H1 (cell line): Measurements from ENCODE around the gene SYNPR. TPM values are rescaled to one million over a fixed set of nuclear protein-coding genes. Genes with fewer than 3 reads are reported as not detected.

Experiments used
- CTCF ChIA-PET: fragments of 300-600 bp; sonication (Branson Sonifier 250); formaldehyde crosslinking; loops from one replicate; lab custom pipeline; 2021; ENCODE audit not compliant: partially characterized antibody; lab: Charles Lee
- POLR2A ChIA-PET: fragments of 300-600 bp; sonication (Branson Sonifier 250); formaldehyde crosslinking; loops from one replicate; lab custom pipeline; 2021; ENCODE audit warnings: inconsistent platforms; ENCODE audit not compliant: partially characterized antibody; lab: Charles Lee
- DNase-seq, 2 experiments: peaks; one replicate each; pipeline versions ENCODE4 v3.0.0 to v3.0.0-alpha.2; 2010 to 2022; ENCODE audit warnings: low spot score in 2 of 2, low read depth in 1 of 2, mixed read lengths in 1 of 2
- FAIRE-seq: peaks from 2 replicates; lab custom pipeline; 2011; peaks lifted over from hg19 to GRCh38; lab: Jason Lieb, UNC
- H2AFZ ChIP-seq: 2 replicates; pipeline ENCODE4 v1.8.1; 2012; ENCODE audit warnings: low read length, inconsistent platforms
- H2AK5ac ChIP-seq: 2 replicates; pipeline ENCODE4 v1.6.1; 2013; ENCODE audit warnings: low read depth, low read length
- H2BK120ac ChIP-seq: replicated peaks from 2 replicates; pipeline ENCODE3; 2013; ENCODE audit warnings: low read depth, low read length, inconsistent platforms
- H2BK12ac ChIP-seq: 2 replicates; pipeline ENCODE4 v1.6.1; 2013; ENCODE audit warnings: low read depth, low read length
- H2BK15ac ChIP-seq: 2 replicates; pipeline ENCODE4 v1.6.1; 2013; ENCODE audit warnings: low read length
- H2BK20ac ChIP-seq: 2 replicates; pipeline ENCODE4 v1.6.1; 2013; ENCODE audit warnings: low read length
- H2BK5ac ChIP-seq: 2 replicates; pipeline ENCODE4 v1.6.1; 2013; ENCODE audit warnings: low read depth, low read length
- H3K14ac ChIP-seq: 2 replicates; pipeline ENCODE4 v1.6.1; 2013; ENCODE audit warnings: inconsistent platforms; ENCODE audit not compliant: insufficient read length
- H3K18ac ChIP-seq: 2 replicates; pipeline ENCODE4 v1.6.1; 2013; ENCODE audit warnings: low read length; ENCODE audit errors: extremely low read depth
- H3K23ac ChIP-seq: 2 replicates; pipeline ENCODE4 v1.6.1; 2013; ENCODE audit warnings: inconsistent platforms; ENCODE audit not compliant: insufficient read length
- H3K23me2 ChIP-seq: 2 replicates; pipeline ENCODE4 v1.6.1; 2013; ENCODE audit warnings: low read depth, low read length
- H3K27ac ChIP-seq: 2 replicates; pipeline ENCODE4 v1.6.1; 2011; ENCODE audit warnings: low read depth, low read length, inconsistent platforms
- H3K27me3 ChIP-seq, 4 experiments: replicated peaks in 1 of 4; 1 replicate in 1 of 4; 2 replicates in 3 of 4; pipeline versions ENCODE4 v1.6.1 to v1.8.1; 2011 to 2013; ENCODE audit warnings: low read length in 3 of 4, mild to moderate bottlenecking in 3 of 4, inconsistent platforms in 2 of 4, mixed read lengths in 2 of 4, moderate library complexity in 1 of 4; ENCODE audit not compliant: control insufficient read depth in 3 of 4, insufficient read depth in 3 of 4; ENCODE audit errors: extremely low read depth in 1 of 4
- H3K36me3 ChIP-seq, 4 experiments: 2 replicates each; pipeline versions ENCODE4 v1.6.1 to v1.8.1; 2011 to 2013; ENCODE audit warnings: mild to moderate bottlenecking in 4 of 4, low read length in 3 of 4, moderate library complexity in 2 of 4, control low read depth in 1 of 4, inconsistent platforms in 1 of 4; ENCODE audit not compliant: insufficient read depth in 4 of 4, control insufficient read depth in 2 of 4
- H3K4ac ChIP-seq: replicated peaks from 2 replicates; pipeline ENCODE3; 2013; ENCODE audit warnings: low read length, low read depth, mixed read lengths, inconsistent platforms; ENCODE audit not compliant: insufficient read length
- H3K4me1 ChIP-seq, 4 experiments: replicated peaks in 1 of 4; 1 replicate in 1 of 4; 2 replicates in 3 of 4; pipeline versions ENCODE4 v1.6.1 to v1.8.1; 2011 to 2013; ENCODE audit warnings: low read length in 3 of 4, inconsistent platforms in 2 of 4, mixed read lengths in 1 of 4; ENCODE audit not compliant: insufficient read depth in 4 of 4, control insufficient read depth in 3 of 4
- H3K4me2 ChIP-seq, 2 experiments: 2 replicates each; pipeline versions ENCODE4 v1.6.1 to v1.8.1; 2011 to 2013; ENCODE audit warnings: low read depth in 2 of 2, low read length in 2 of 2, control low read depth in 1 of 2, inconsistent platforms in 1 of 2, mild to moderate bottlenecking in 1 of 2; ENCODE audit not compliant: insufficient read depth in 1 of 2
- H3K4me3 ChIP-seq, 4 experiments: fragments of 200-600, 300-600 bp in 1 of 4; sonication (generic), shearing (Covaris generic), sonication (Bioruptor Twin) in 1 of 4; 2 replicates each; pipeline versions ENCODE4 v1.5.1 to v1.8.1; 2011 to 2016; ENCODE audit warnings: low read length in 4 of 4, low read depth in 3 of 4, control low read depth in 2 of 4, inconsistent platforms in 2 of 4, mild to moderate bottlenecking in 2 of 4, mixed read lengths in 1 of 4, moderate library complexity in 1 of 4; ENCODE audit not compliant: insufficient read depth in 2 of 4; ENCODE audit errors: extremely low read depth in 1 of 4
- H3K56ac ChIP-seq: replicated peaks from 2 replicates; pipeline ENCODE3; 2013; ENCODE audit warnings: low read depth, mild to moderate bottlenecking, mixed read lengths, low read length, inconsistent platforms; ENCODE audit not compliant: insufficient read length
- H3K79me1 ChIP-seq: 2 replicates; pipeline ENCODE4 v1.6.1; 2013; ENCODE audit warnings: low read depth, low read length, control low read depth
- H3K79me2 ChIP-seq, 2 experiments: 2 replicates each; pipeline versions ENCODE4 v1.6.1 to v1.8.1; 2012 to 2013; ENCODE audit warnings: low read length in 2 of 2, mild to moderate bottlenecking in 2 of 2, inconsistent platforms in 1 of 2; ENCODE audit not compliant: insufficient read depth in 2 of 2, control insufficient read depth in 1 of 2
- H3K9ac ChIP-seq, 4 experiments: replicated peaks in 1 of 4; 1 replicate in 1 of 4; 2 replicates in 3 of 4; pipeline versions ENCODE4 v1.6.1 to v1.8.1; 2011 to 2013; ENCODE audit warnings: low read depth in 3 of 4, low read length in 3 of 4, control low read depth in 2 of 4, mild to moderate bottlenecking in 2 of 4, moderate library complexity in 2 of 4, inconsistent platforms in 1 of 4; ENCODE audit errors: extremely low read depth in 1 of 4
- H3K9me3 ChIP-seq, 2 experiments: 2 replicates each; pipeline versions ENCODE4 v1.6.1 to v1.8.1; 2012 to 2013; ENCODE audit warnings: mild to moderate bottlenecking in 2 of 2, moderate library complexity in 2 of 2, control low read depth in 1 of 2, inconsistent platforms in 1 of 2, low read depth in 1 of 2, low read length in 1 of 2, mixed read lengths in 1 of 2; ENCODE audit not compliant: insufficient read depth in 2 of 2
- H4K20me1 ChIP-seq, 2 experiments: replicated peaks in 1 of 2; 2 replicates each; pipeline versions ENCODE3 to v1.8.1; 2011 to 2013; ENCODE audit warnings: inconsistent platforms in 2 of 2, low read length in 2 of 2, mild to moderate bottlenecking in 1 of 2; ENCODE audit not compliant: insufficient read depth in 2 of 2, control insufficient read depth in 1 of 2
- H4K5ac ChIP-seq: 2 replicates; pipeline ENCODE4 v1.6.1; 2013; ENCODE audit warnings: low read length, low read depth, mixed read lengths, inconsistent platforms; ENCODE audit not compliant: insufficient read length
- H4K8ac ChIP-seq: 2 replicates; pipeline ENCODE4 v1.8.0; 2013; ENCODE audit warnings: mild to moderate bottlenecking, moderate library complexity, low read length, inconsistent platforms; ENCODE audit not compliant: insufficient read depth; ENCODE audit errors: extremely low read depth
- H4K91ac ChIP-seq: replicated peaks from 2 replicates; pipeline ENCODE3; 2013; ENCODE audit warnings: low read length, mixed read lengths, inconsistent platforms; ENCODE audit not compliant: insufficient read length
- ASH2L ChIP-seq: fragments of 200-600, 300-600 bp; sonication (generic); IDR thresholded peaks from one replicate; pipeline ENCODE4 v1.7.1; 2017; ENCODE audit warnings: low read length
- CBX8 ChIP-seq: fragments of 300-800, 300-1000 bp; sonication (generic); IDR thresholded peaks from 2 replicates; pipeline ENCODE4 v1.7.1; 2016; ENCODE audit warnings: low read depth, low read length, borderline replicate concordance
- CHD2 ChIP-seq: IDR thresholded peaks from 2 replicates; pipeline ENCODE4 v1.6.1; 2012; ENCODE audit warnings: low read length, improper control_type of control experiment
- CREB1 ChIP-seq: IDR thresholded peaks from 2 replicates; pipeline ENCODE4 v1.6.1; 2012; ENCODE audit warnings: inconsistent platforms
- CTBP2 ChIP-seq: IDR thresholded peaks from 2 replicates; pipeline ENCODE4 v1.7.0; 2011; ENCODE audit warnings: borderline replicate concordance, mild to moderate bottlenecking, moderate library complexity, mixed read lengths, low read length; ENCODE audit not compliant: insufficient read depth, insufficient read length
- EP300 ChIP-seq, 2 experiments: IDR thresholded peaks; 1 replicate in 1 of 2; 2 replicates in 1 of 2; pipeline ENCODE4 v1.6.1; 2011 to 2012; ENCODE audit warnings: low read depth in 2 of 2, low read length in 2 of 2, mild to moderate bottlenecking in 2 of 2, borderline replicate concordance in 1 of 2, inconsistent platforms in 1 of 2, moderate library complexity in 1 of 2
- HDAC6 ChIP-seq: IDR thresholded peaks from one replicate; pipeline ENCODE4 v1.7.1; 2012; ENCODE audit warnings: low read depth, mild to moderate bottlenecking, inconsistent platforms, low read length, moderate library complexity
- KDM4A ChIP-seq: IDR thresholded peaks from one replicate; pipeline ENCODE4 v1.7.1; 2012; ENCODE audit warnings: low read depth, mild to moderate bottlenecking, moderate library complexity, low read length, inconsistent platforms; ENCODE audit not compliant: severe bottlenecking
- MAFK ChIP-seq: IDR thresholded peaks from 2 replicates; pipeline ENCODE4 v1.6.1; 2012; ENCODE audit warnings: low read depth, mild to moderate bottlenecking, improper control_type of control experiment, low read length
- POU5F1 ChIP-seq: IDR thresholded peaks from 2 replicates; pipeline ENCODE4 v1.6.1; 2011; ENCODE audit warnings: low read depth, mild to moderate bottlenecking, low read length, moderate library complexity
- SAP30 ChIP-seq: fragments of 300-600 bp; sonication (generic); IDR thresholded peaks from 2 replicates; pipeline ENCODE4 v1.7.1; 2012; ENCODE audit warnings: low read length, moderate library complexity, mild to moderate bottlenecking, inconsistent platforms; ENCODE audit not compliant: insufficient read depth, insufficient replicate concordance
- SIX5 ChIP-seq: IDR thresholded peaks from 2 replicates; pipeline ENCODE4 v1.6.1; 2011; ENCODE audit warnings: mild to moderate bottlenecking, low read depth, low read length
- YY1 ChIP-seq: IDR thresholded peaks from 2 replicates; pipeline ENCODE4 v1.6.1; 2011; ENCODE audit warnings: low read depth, mild to moderate bottlenecking, low read length
- ZNF274 ChIP-seq: IDR thresholded peaks from 2 replicates; pipeline ENCODE4 v1.7.0; 2012; ENCODE audit warnings: low read length, borderline replicate concordance; ENCODE audit errors: extremely low read depth
- WGBS, 2 experiments: shearing (Covaris generic) in 1 of 2; methylation state at CpG; one replicate each; pipeline versions ENCODE4 v1.1.6 to v1.1.7; 2013 to 2015; ENCODE audit warnings: low lambda C conversion rate in 2 of 2, mixed read lengths in 2 of 2, inconsistent platforms in 1 of 2, low coverage in 1 of 2, missing lambda C conversion rate in 1 of 2; ENCODE audit not compliant: insufficient replicate concordance in 2 of 2, insufficient coverage in 1 of 2, insufficient read length in 1 of 2; ENCODE audit errors: extremely low coverage in 1 of 2, missing lambda C conversion rate in 1 of 2; 5-methylcytosine and 5-hydroxymethylcytosine counted together
- polyA plus RNA-seq, 7 experiments: library from polyadenylated mRNA; depleted of rRNA in 3 of 7; stranded (reverse) in 5 of 7; unstranded in 2 of 7; fragments of >200 nt in 5 of 7; fragments of 200-250 nt in 2 of 7; gene quantifications; 1 replicate in 5 of 7; 2 replicates in 1 of 7; 4 replicates in 1 of 7; pipeline versions ENCODE4 v1.2.1 to v1.2.3, GENCODE V29; 2011 to 2013; ENCODE audit warnings: missing spikeins in 2 of 7, mixed read lengths in 2 of 7
- total RNA-seq: library from RNA; stranded (reverse); fragmentation: NEBNext Ultra II Directional; extraction: Animal tissue kit (Norgen Biotek cat#: 25700); gene quantifications from 2 replicates; pipeline ENCODE4 v1.2.1, GENCODE V29; 2021

Gene SYNPR
- total and polyA plus RNA-seq, 2 of the 8 experiments (the other 6 are each of a cell fraction or from before 2014, with no cell fraction given) = 0.39 to 0.99 TPM

- WGBS, 2 experiments = 100% methylated on average over 2 of the region's 2 CpGs; no CpG with 5 or more reads in 1 of the 2 experiments
These were observed 300.8 kb downstream of the SYNPR start for GRCh38 chr3:63578858-63579257.

More at GRCh38 chr3:63578858-63579257, 300.8 kb downstream of the SYNPR start:
- no peak for TF ChIP-seq KDM4A
- TF ChIP-seq CHD2 = no peak
- no peak for TF ChIP-seq ZNF274
- no peak for TF ChIP-seq HDAC6
- TF ChIP-seq POU5F1 = no peak
- no peak for TF ChIP-seq CREB1
- no peak for TF ChIP-seq ASH2L
- TF ChIP-seq CTBP2 = no peak
- no peak for TF ChIP-seq SAP30
- TF ChIP-seq EP300 (IDR thresholded peaks at IDR 0.05; ENCODE audit: borderline replicate concordance in 1 of 2, low read depth in 2 of 2, low read length in 2 of 2) = no peak
- no peak for TF ChIP-seq CBX8
- TF ChIP-seq SIX5 = no peak
- TF ChIP-seq YY1 = no peak
- no peak for TF ChIP-seq MAFK
- no peaks in the 10 kb centered on the region for H3K23me2 ChIP-seq
- no peak overlapping the region for H2BK12ac ChIP-seq
- H2BK5ac ChIP-seq = no peak overlapping the region
- H2BK120ac ChIP-seq = no peak overlapping the region
- H3K27ac ChIP-seq = no peak overlapping the region
- CTCF ChIA-PET = interaction anchor here (1.2 kb wide), 1 partner anchor 10 kb away, joined by 3 read pairs; no protein-coding TSS in a partner anchor
- H4K8ac ChIP-seq = no peak overlapping the region
- no peak overlapping the region for H3K4me3 ChIP-seq
- peaks cover 0 to 2% (median 0%) of the 10 kb centered on the region in 4 experiments; a peak in 1 of 7 replicates for H3K27me3 ChIP-seq
- FAIRE-seq = no peak
- no peaks in the 10 kb centered on the region for H3K79me2 ChIP-seq
- no peak overlapping the region for H4K5ac ChIP-seq
- POLR2A ChIA-PET = no interaction called here
- no peaks in the 10 kb centered on the region for H3K9me3 ChIP-seq
- no peak overlapping the region for H3K4me2 ChIP-seq
- H4K20me1 ChIP-seq = no peaks in the 10 kb centered on the region
- no peak overlapping the region for H2AFZ ChIP-seq
- no peak overlapping the region for H3K14ac ChIP-seq
- H3K4ac ChIP-seq = no peak overlapping the region
- H3K23ac ChIP-seq = no peak overlapping the region
- H4K91ac ChIP-seq = no peak overlapping the region
- peaks cover 0 to 10% (median 9%) of the 10 kb centered on the region in 4 experiments; a peak in 4 of 7 replicates for H3K4me1 ChIP-seq
- H3K36me3 ChIP-seq = no peaks in the 10 kb centered on the region
- no peak for DNase-seq
- H2AK5ac ChIP-seq = no peak overlapping the region
- no peak overlapping the region for H3K18ac ChIP-seq
- H2BK15ac ChIP-seq = peak overlapping the region; percentile 13; the same call in 1 of the 2 replicates
- peak overlapping the region; percentile 4 for H3K56ac ChIP-seq
- no peak overlapping the region for H3K9ac ChIP-seq
- H3K79me1 ChIP-seq = no peaks in the 10 kb centered on the region
- H2BK20ac ChIP-seq = no peak overlapping the region
